ENCODE data around the gene TBC1D5.
"Not testable (repeated sequence)": the region's sequence is repeated elsewhere in the genome, so short reads cannot be mapped to it uniquely, and the experiment has no call there.

The TBC1D5 gene

GRCh38 chr3:17529677-17530076, 212.8 kb downstream of the TBC1D5 start:
- no peak for DNase-seq

DNA sequence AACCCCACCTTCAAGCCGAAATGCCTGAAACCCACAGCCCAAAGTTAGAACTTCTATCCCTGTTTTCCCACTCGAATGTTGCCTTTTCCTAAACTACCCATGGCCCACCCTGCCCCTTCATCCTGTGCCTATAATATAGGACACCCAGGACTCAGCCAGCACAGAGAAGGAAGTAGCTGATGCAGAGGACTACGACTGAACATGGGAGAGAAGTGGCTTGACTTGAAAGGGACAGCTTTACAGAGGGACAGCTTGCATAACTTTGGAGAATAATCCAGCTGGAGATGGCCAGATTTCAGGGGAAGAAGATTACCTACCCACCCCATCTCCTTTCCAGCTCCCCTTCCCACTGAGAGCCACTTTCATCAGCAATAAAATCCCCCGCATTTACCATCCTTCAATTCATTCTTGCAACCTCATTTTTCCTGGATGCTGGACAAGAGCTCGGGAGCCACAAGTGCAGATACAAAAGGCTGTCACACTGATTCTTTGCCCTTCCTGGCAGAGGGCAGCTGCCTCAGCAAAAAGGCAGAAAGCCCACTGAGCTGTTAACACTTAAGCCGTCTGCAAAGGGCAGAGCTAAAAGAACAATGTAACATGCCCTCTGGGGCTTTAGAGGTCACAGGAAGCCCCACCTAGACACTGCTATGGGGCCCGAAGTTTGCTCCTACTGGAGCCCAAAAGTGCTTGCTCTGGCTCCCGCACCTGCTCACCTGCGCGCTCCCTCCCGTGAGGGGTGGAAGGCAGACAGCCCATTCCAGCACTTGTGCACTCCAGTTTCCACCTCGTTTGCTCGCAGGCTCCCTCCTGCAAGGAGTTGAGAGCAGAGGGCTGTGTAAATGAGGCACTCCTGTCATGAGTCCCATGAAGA, 224.0 kb downstream of the TBC1D5 start:
- no peak for DNase-seq

- DNase-seq = no peak
These were observed 226.8 kb downstream of the TBC1D5 start for GRCh38 chr3:17515445-17516234.

GRCh38 chr3:17514597-17514996, 227.8 kb downstream of the TBC1D5 start:
- DNase-seq = no peak

GRCh38 chr3:17510265-17510664, 232.2 kb downstream of the TBC1D5 start:
- no peak for DNase-seq

- DNase-seq = no peak
These were observed 234.2 kb downstream of the TBC1D5 start for GRCh38 chr3:17508180-17508752.

DNA sequence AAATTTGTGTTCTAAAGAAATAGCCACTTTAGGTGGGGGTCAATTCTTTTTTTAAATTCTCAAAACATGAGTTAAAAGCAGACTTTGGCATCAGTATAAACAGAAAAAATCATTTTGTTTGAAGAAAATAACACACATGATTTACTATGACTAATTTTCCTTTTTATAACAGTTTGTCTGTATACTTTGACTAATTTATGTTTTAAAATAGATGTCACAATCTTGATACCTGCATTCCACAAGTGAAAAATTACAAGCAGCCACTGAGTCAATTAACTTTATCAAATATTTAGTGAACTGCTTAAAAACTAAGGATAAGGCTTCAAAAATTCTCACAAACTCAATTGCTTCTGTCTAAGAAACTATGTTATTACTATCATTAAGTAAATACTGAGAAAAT, 235.0 kb downstream of the TBC1D5 start:
- no peak for DNase-seq

DNA sequence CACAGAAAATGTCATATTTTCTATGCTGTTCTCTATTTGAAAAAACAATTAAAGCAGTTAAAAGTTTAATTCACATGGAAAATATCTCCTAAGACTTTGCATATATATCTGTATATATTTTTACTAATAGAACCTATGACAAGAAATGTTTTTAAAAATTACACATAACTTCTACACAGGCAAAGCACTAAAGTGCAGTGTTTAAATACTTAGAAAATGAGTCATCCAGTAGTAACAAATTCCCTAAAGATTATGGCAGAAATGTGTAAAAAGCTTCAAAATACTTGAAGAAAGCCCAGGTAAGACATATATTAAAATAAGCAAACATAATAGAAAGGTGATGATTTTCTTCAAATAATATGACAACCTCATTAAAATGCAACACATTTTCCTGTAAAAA, 236.6 kb downstream of the TBC1D5 start:
- DNase-seq = no peak

DNA sequence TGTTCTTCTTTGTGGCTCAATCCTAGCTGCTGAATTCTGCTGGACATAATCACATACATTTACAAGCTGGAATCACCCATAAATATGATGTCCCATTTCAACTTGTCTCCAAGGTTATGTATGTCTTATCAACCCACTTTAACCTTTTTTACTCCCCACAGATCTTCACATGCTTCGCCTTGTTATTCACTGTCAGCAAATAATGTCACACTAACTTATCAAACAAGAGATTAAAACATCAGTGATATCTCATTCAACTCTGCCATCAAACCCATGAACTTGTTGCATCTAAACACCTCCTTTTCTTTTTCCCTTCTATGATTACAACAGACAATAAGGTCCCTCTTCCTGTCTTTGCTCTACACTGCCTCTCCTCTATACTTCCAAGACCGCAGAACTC, 240.7 kb downstream of the TBC1D5 start:
- DNase-seq = no peak

DNA sequence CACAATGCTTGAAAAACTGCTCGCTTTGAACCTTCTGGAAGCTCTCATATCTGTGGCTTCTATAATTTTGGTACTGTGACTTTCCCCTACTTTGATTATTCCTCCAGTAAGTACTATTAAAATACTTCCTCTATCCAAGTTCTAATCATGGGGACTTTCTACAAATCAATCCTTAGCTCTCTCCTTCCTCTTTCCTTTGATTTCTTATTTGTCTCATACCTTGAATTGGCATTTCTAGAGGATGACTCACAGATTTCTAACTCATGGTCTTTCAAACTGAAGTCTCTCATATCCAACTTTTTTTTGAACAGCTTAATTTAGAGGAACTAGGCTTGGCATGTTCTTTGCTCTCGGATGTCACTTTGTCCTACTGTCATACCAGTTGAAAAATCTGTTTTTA, 241.8 kb downstream of the TBC1D5 start:
- no peak for DNase-seq

DNA sequence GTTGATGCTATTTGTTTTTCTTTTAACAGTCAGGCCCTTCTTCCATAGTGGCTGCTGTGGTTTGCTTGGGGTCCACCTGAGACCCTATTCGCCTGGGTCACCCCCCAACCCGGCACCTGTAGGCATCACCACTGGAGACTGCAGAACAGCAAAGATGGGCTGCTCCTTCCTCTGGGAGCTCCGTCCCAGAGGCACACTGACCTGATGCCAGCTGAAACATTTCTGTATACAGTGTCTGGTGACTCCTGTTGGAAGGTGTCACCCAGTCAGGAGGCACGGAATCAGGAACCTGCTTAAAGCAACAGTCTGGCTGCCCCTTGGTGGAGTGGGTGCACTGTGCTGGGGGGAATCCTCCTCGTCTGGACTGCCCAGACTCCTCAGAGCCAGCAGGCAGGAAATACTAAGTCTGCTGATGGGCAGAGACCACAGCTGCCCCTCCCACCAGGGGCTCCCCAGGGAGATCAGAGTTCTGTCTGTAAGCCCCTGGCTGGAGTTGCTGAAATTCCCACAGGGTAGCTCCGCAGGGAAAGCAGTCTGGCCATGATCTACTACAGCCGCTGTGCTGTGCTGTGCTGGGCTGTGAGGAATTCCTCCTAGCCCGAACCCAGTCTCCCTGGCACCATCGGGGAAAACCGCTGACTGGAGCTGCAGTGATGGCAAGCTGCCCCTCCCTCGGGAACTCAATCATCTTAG, 248.2 kb downstream of the TBC1D5 start:
- no peak for DNase-seq

DNA sequence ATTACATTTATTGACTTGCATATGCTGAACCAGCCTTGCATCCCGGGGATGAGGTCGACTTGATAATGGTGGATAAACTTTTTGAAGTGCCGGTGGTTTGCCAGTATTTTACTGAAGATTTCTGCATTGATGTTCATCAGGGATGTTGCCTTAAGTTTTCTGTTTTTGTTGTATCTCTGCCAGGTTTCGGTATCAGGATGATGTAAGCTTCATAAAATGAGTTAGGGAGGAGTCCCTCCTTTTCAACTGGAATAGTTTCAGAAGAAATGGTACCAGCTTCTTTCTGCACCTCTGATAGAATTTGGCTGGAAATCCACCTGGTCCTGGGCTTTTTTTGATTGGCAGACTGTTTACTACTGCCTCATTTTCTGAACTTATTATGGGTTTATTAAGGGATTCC, 250.8 kb downstream of the TBC1D5 start:
- DNase-seq = no peak

GRCh38 chr3:17491190-17491589, 251.2 kb downstream of the TBC1D5 start:
- DNase-seq = not testable (repeated sequence)

DNA sequence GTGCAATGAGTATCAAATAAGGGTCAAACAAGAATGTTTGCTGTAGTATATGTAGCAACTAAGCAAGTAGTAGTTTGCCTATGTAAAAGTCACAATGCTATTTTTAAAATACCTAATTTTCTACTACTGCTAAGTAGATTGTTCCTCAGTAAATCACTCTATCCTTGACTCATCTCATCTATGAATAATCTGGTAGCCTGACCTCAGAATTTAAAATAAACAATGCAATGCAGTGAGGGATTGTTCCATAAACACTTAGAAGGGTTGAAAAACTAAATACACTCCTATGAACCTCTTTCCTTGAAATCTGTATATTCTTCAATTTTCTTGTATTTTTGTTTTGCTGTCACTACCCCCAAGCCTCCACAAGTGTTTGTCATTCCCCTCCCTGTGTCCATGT, 253.3 kb downstream of the TBC1D5 start:
- DNase-seq = no peak

DNA sequence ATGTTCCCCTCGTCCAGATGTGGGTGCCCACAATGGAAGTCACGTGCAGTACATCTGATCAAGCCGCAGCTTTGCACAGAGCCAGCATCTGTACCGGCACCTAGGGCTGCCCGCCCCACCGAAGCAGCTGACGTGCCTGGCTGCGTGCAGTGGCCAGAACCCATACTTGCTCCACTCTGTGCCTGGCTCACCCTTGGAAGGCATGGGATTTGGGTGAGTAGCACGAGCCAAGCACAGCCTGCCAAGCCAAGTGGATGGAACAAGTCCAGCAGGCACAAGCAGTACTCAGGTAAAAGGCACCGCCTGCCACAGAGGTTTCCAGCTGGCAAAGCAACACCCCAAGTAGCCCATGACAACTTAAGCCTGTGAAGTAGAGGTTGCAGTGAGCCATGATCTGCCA, 261.3 kb downstream of the TBC1D5 start:
- DNase-seq = no peak

DNA sequence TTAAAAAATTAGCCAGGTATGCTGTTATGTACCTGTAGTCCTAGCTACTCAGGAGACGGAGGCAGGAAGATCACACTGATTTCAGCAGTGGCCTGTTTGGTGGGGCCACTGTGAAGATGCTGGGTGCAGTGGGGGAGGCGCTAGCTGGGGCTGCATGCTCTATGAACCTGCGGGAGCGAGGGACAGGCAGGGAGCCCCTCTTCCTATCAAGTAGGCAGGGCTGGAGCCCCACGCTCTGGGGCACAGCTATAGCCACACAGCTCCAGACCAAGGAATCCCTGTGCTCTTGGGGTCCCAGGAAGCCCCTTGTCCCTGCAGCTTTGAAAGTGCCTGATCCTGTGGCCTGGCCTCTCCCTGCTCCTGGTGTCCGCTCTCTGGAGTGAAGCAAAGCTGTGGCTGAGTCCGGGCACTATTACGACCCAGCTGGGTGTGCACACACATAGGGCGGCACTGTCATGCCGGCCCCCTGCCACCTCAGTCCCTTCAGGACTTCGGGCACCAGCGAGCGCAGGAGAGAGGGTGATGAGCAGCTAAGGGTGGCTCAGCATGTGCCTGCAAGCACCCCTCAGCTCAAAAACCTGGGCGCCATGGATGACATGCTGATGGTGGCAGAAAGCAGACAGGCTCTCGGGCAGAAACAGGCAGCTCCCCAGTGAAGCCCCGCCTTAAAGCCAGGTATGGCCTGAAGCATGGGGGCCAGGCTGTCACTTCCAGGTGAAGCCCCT, 262.6 kb downstream of the TBC1D5 start:
- no peak for DNase-seq

GRCh38 chr3:17478673-17479072, 263.8 kb downstream of the TBC1D5 start:
- DNase-seq = no peak

DNA sequence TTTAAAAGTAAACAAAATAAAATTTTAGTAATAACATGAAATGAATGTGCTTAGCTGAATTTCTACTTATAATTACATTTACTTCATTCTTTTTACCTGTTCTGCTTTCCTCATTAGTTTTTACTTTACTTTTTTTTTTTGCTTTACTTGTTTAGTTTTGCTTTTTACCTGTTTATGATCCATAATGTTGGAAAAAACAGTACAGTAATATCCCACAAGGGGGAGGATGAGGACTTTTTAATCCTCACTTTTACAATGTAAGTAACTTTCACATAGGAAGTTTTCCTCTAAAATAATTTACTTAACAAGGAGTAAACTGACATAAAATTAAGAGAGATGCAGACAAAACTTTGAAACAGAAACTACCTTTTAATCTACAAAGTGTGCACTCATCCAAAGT, 268.7 kb downstream of the TBC1D5 start:
- no peak for DNase-seq

DNA sequence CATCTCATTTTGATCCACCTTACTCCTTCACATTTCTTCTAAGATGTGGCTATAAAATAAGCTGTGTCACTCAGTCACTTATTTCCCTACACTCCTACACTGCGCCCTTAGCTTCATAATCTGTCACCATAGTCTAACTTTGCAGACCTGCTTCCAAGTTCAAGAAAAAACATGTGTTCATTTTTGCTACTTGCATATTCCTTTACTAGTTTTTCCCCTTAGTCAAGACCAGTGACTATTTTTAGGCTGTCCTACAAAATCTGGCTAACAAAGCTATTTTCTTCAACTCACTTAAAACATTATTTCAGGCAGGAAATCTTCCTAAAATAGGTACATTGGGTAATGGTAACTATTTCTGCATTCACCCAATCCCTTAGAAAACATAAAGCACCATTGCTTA, 272.5 kb downstream of the TBC1D5 start:
- DNase-seq = no peak

GRCh38 chr3:17469520-17469919, 272.9 kb downstream of the TBC1D5 start:
- no peak for DNase-seq

GRCh38 chr3:17466028-17466427, 276.4 kb downstream of the TBC1D5 start:
- no peak for DNase-seq

DNA sequence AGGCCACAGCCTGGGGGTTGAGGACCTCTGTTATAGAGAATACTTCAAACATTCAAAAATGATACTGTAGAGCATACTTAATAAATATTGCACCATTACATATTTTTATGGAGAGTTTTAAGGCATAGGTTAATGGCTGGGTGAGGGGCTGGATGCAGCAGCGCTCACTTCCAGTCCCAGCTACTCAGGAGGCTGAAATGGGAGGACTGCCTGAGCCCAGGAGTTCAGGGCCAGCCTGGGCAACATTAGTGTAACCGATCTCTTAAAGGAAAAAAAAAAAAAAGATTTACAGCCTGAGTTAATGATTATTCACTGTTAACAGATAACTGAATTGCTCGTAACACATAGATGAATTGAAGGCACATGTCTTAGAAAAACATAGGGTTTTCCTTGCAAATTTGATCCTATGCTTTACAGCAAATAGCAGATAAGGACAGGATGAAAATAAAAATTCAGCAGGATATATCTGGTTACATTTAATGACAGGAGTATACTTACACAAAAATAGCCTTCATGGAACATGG, 282.9 kb downstream of the TBC1D5 start:
- DNase-seq = no peak

All from stimulated activated CD4-positive, alpha-beta T cell treated with anti-CD3 and anti-CD28 coated beads, Interleukin-12 subunit alpha, Interleukin-12 subunit beta, amount 100 ng/mL, for 4 hours (primary cell).